SK-N-SH (cell line): Measurements from ENCODE around the gene EXPH5. TPM values are rescaled to one million over a fixed set of nuclear protein-coding genes. Genes with fewer than 3 reads are reported as not detected.

Experiments
- CTCF ChIA-PET: fragments of 300-600, 350-600 bp; formaldehyde crosslinking; extraction: SDS; loops from one replicate; lab custom pipeline; 2021; lab: Yijun Ruan, JAX
- POLR2A ChIA-PET: fragments of 350-600 bp; sonication (Branson Sonifier 250); formaldehyde crosslinking; extraction: SDS; loops from one replicate; lab custom pipeline; 2020; ENCODE audit warnings: antibody characterized with exemption, inconsistent platforms; lab: Yijun Ruan, JAX
- DNase-seq: peaks from one replicate; pipeline ENCODE4 v3.0.0; 2012
- H2AFZ ChIP-seq: fragments of 200-600 bp; sonication (generic); 2 replicates; pipeline ENCODE4 v1.8.1; 2016; ENCODE audit warnings: antibody characterized with exemption, mild to moderate bottlenecking, low read depth
- H3F3A ChIP-seq: fragments of 200-600 bp; sonication (generic); replicated peaks from 2 replicates; pipeline ENCODE3; 2016; ENCODE audit warnings: antibody characterized with exemption, mild to moderate bottlenecking; ENCODE audit not compliant: insufficient read depth
- H3K27ac ChIP-seq, 2 experiments: fragments of 200-500 bp in 1 of 2; fragments of 200-600 bp in 1 of 2; sonication (Bioruptor generic) in 1 of 2; sonication (generic), shearing (Covaris generic) in 1 of 2; 2 replicates each; pipeline versions ENCODE4 v1.5.1 to v1.6.1; 2014 to 2016; ENCODE audit warnings: low read depth in 2 of 2, inconsistent platforms in 1 of 2, low read length in 1 of 2, mild to moderate bottlenecking in 1 of 2, mixed read lengths in 1 of 2
- H3K27me3 ChIP-seq: fragments of 200-600 bp; sonication (generic), shearing (Covaris generic); 2 replicates; pipeline ENCODE4 v1.6.1; 2016; ENCODE audit warnings: mixed run types; ENCODE audit not compliant: insufficient read depth
- H3K36me3 ChIP-seq, 2 experiments: fragments of 200-500 bp in 1 of 2; fragments of 200-600 bp in 1 of 2; sonication (Bioruptor generic) in 1 of 2; sonication (generic) in 1 of 2; replicated peaks in 1 of 2; 2 replicates each; pipeline versions ENCODE3 to v1.5.1; 2014 to 2016; ENCODE audit warnings: low read length in 1 of 2, mild to moderate bottlenecking in 1 of 2; ENCODE audit not compliant: insufficient read depth in 2 of 2, control insufficient read depth in 1 of 2
- H3K4me1 ChIP-seq, 2 experiments: fragments of 200-500 bp in 1 of 2; fragments of 200-600 bp in 1 of 2; sonication (Bioruptor generic) in 1 of 2; sonication (generic), shearing (Covaris generic) in 1 of 2; 2 replicates each; pipeline versions ENCODE4 v1.5.1 to v1.6.1; 2014 to 2016; ENCODE audit warnings: low read depth in 1 of 2, low read length in 1 of 2, mixed run types in 1 of 2; ENCODE audit not compliant: insufficient read depth in 2 of 2, control insufficient read depth in 1 of 2
- H3K4me2 ChIP-seq: fragments of 200-600 bp; sonication (generic), shearing (Covaris generic); 2 replicates; pipeline ENCODE4 v1.6.1; 2017; ENCODE audit warnings: mixed run types
- H3K4me3 ChIP-seq, 2 experiments: fragments of 200-500 bp in 1 of 2; fragments of 200-600 bp in 1 of 2; sonication (Bioruptor generic) in 1 of 2; sonication (generic), shearing (Covaris generic) in 1 of 2; 2 replicates each; pipeline versions ENCODE4 v1.5.1 to v1.8.1; 2014 to 2016; ENCODE audit warnings: low read depth in 2 of 2, inconsistent platforms in 1 of 2, low read length in 1 of 2, mild to moderate bottlenecking in 1 of 2, mixed read lengths in 1 of 2, moderate library complexity in 1 of 2
- H3K79me2 ChIP-seq: fragments of 200-600 bp; sonication (generic); 2 replicates; pipeline ENCODE4 v1.8.1; 2017; ENCODE audit warnings: mild to moderate bottlenecking; ENCODE audit not compliant: insufficient read depth
- H3K9ac ChIP-seq: fragments of 200-600 bp; sonication (generic); 2 replicates; pipeline ENCODE4 v1.6.1; 2017; ENCODE audit warnings: mixed run types
- H3K9me2 ChIP-seq: fragments of 200-600 bp; sonication (generic); 2 replicates; pipeline ENCODE4 v1.6.1; 2017; ENCODE audit warnings: mixed run types
- H3K9me3 ChIP-seq: fragments of 200-600 bp; sonication (generic); 2 replicates; pipeline ENCODE4 v1.6.1; 2017; ENCODE audit warnings: mixed run types, mild to moderate bottlenecking, moderate library complexity
- H4K20me1 ChIP-seq: fragments of 200-600 bp; sonication (generic); 2 replicates; pipeline ENCODE4 v1.6.1; 2017; ENCODE audit warnings: mild to moderate bottlenecking, mixed run types; ENCODE audit not compliant: insufficient read depth
- EP300 ChIP-seq, 2 experiments: IDR thresholded peaks; 2 replicates each; pipeline versions ENCODE4 v1.4.0 to v1.6.1; 2012; ENCODE audit warnings: borderline replicate concordance in 1 of 2, low read depth in 1 of 2, low read length in 1 of 2
- EZH2phosphoT487 ChIP-seq: fragments of 200-600 bp; sonication (generic); IDR thresholded peaks from 2 replicates; pipeline ENCODE4 v1.6.1; 2017; ENCODE audit warnings: low read depth, mixed run types, mild to moderate bottlenecking, antibody characterized with exemption, moderate library complexity, borderline replicate concordance
- FOXJ3 ChIP-seq: sonication (generic); formaldehyde crosslinking; IDR thresholded peaks from 2 replicates; pipeline ENCODE4 v1.5.1; 2020; ENCODE audit warnings: mild to moderate bottlenecking, missing genetic modification reagents
- FOXM1 ChIP-seq: IDR thresholded peaks from 2 replicates; pipeline ENCODE4 v1.4.0; 2012; ENCODE audit warnings: low read depth, mild to moderate bottlenecking
- GATA2 ChIP-seq: sonication (generic); formaldehyde crosslinking; IDR thresholded peaks from 2 replicates; pipeline ENCODE4 v1.5.0; 2020; ENCODE audit warnings: mild to moderate bottlenecking, missing genetic modification reagents
- MEF2A ChIP-seq: IDR thresholded peaks from 2 replicates; pipeline ENCODE4 v1.4.0; 2012; ENCODE audit warnings: low read depth, borderline replicate concordance
- MXI1 ChIP-seq: IDR thresholded peaks from 2 replicates; pipeline ENCODE4 v1.6.1; 2012; ENCODE audit warnings: mild to moderate bottlenecking, low read depth, low read length, improper control_type of control experiment
- NFIC ChIP-seq: IDR thresholded peaks from 2 replicates; pipeline ENCODE4 v1.4.0; 2012; ENCODE audit warnings: borderline replicate concordance
- RCOR1 ChIP-seq: fragments of 150-350 bp; IDR thresholded peaks from 2 replicates; pipeline ENCODE4 v1.6.1; 2017; ENCODE audit warnings: antibody characterized with exemption, low read length
- REST ChIP-seq: IDR thresholded peaks from 2 replicates; pipeline ENCODE4 v1.6.1; 2012; ENCODE audit warnings: mild to moderate bottlenecking, low read depth, low read length, moderate library complexity
- RFX5 ChIP-seq: IDR thresholded peaks from 2 replicates; pipeline ENCODE4 v1.6.1; 2012; ENCODE audit warnings: mild to moderate bottlenecking, improper control_type of control experiment, low read length
- RXRA ChIP-seq: IDR thresholded peaks from 2 replicates; pipeline ENCODE4 v1.4.0; 2012; ENCODE audit warnings: low read depth, mild to moderate bottlenecking, borderline replicate concordance
- SMC3 ChIP-seq: IDR thresholded peaks from 2 replicates; pipeline ENCODE4 v1.6.1; 2012; ENCODE audit warnings: low read depth, low read length, improper control_type of control experiment
- USF1 ChIP-seq: IDR thresholded peaks from 2 replicates; pipeline ENCODE4 v1.4.0; 2012; ENCODE audit warnings: low read depth, borderline replicate concordance
- YY1 ChIP-seq: IDR thresholded peaks from 2 replicates; pipeline ENCODE4 v1.4.0; 2012; ENCODE audit warnings: low read depth, mild to moderate bottlenecking
- WGBS: methylation state at CpG from one replicate; pipeline ENCODE4 v1.1.6; 2017; ENCODE audit warnings: low lambda C conversion rate; 5-methylcytosine and 5-hydroxymethylcytosine counted together
- polyA plus RNA-seq, 3 experiments: library from polyadenylated mRNA; depleted of rRNA; stranded (reverse); fragments of >200 nt; gene quantifications; 2 replicates each; pipeline ENCODE4 v1.2.3, GENCODE V29; 2012
- TF ChIP-seq, protein P1 (sequence below): IDR thresholded peaks from 2 replicates; pipeline ENCODE4; 2012
- TF ChIP-seq, protein P2 (sequence below): IDR thresholded peaks from 2 replicates; pipeline ENCODE4 v1.4.0; 2012; ENCODE audit warnings: low read depth
- TF ChIP-seq, protein P3 (sequence below): fragments of 150-350 bp; IDR thresholded peaks from 2 replicates; pipeline ENCODE4 v1.6.1; 2016; ENCODE audit warnings: mild to moderate bottlenecking, low read depth, low read length

EXPH5 gene
- polyA plus RNA-seq, 1 of the 3 experiments (the other 2 are of a cell fraction): 0.05 TPM

GRCh38 chr11:108545909-108546501 lies 47.6 kb downstream of the EXPH5 start:
- 68% methylated on average over 5 of the region's 5 CpGs for WGBS
- CTCF ChIA-PET: interaction anchor here (1.0 kb wide), 1 partner anchor 8 kb away, joined by 3 read pairs; no protein-coding TSS in a partner anchor

GRCh38 chr11:108543316-108543964 lies 50.1 kb downstream of the EXPH5 start:
- H3K4me1 ChIP-seq: no peaks in the 10 kb centered on the region
- no peaks in the 10 kb centered on the region for H3K9me2 ChIP-seq
- H3K36me3 ChIP-seq: no peaks in the 10 kb centered on the region
- H3F3A ChIP-seq: no peaks in the 10 kb centered on the region
- H3K4me3 ChIP-seq: no peak overlapping the region
- H3K4me2 ChIP-seq: no peak overlapping the region
- TF ChIP-seq NFIC: no peak
- no peak for TF ChIP-seq USF1
- TF ChIP-seq RFX5: no peak
- TF ChIP-seq RCOR1: no peak
- TF ChIP-seq REST: no peak
- no peak for TF ChIP-seq YY1
- no peak for TF ChIP-seq EP300 (IDR thresholded peaks at IDR 0.05; ENCODE audit: borderline replicate concordance in 1 of 2, low read depth in 1 of 2, low read length in 1 of 2)
- no peak for TF ChIP-seq GATA2 (CRISPR knock-in tag)
- no peak for TF ChIP-seq RXRA
- no peak for TF ChIP-seq MEF2A
- H3K79me2 ChIP-seq: no peaks in the 10 kb centered on the region
- H3K27ac ChIP-seq: no peak overlapping the region
- no peaks in the 10 kb centered on the region for H3K9me3 ChIP-seq
- POLR2A ChIA-PET: no interaction called here
- H2AFZ ChIP-seq: no peak overlapping the region
- WGBS: 67% methylated on average over 5 of the region's 5 CpGs
- CTCF ChIA-PET: interaction anchor here (1.6 kb wide), 1 partner anchor 24 kb away, joined by 3 read pairs; no protein-coding TSS in a partner anchor
- no peak for DNase-seq
- H4K20me1 ChIP-seq: no peaks in the 10 kb centered on the region
- H3K27me3 ChIP-seq: no peaks in the 10 kb centered on the region; the same call in 1 of the 2 replicates
- no peak overlapping the region for H3K9ac ChIP-seq

More at GRCh38 chr11:108545909-108546501, 47.6 kb downstream of the EXPH5 start:
- Histone ChIP-seq H3K4me3 (no peak overlapping the region), H3K36me3 (no peaks in the 10 kb centered on the region), H2AFZ (no peak overlapping the region), H3K4me2 (no peak overlapping the region), H4K20me1 (no peaks in the 10 kb centered on the region), H3K27ac (no peak overlapping the region), H3K27me3 (no peaks in the 10 kb centered on the region), H3K9ac (no peak overlapping the region), H3K9me3 (no peaks in the 10 kb centered on the region), H3K9me2 (no peaks in the 10 kb centered on the region), H3F3A (no peaks in the 10 kb centered on the region), H3K79me2 (no peaks in the 10 kb centered on the region), H3K4me1 (no peaks in the 10 kb centered on the region)
- POLR2A ChIA-PET: interaction anchor here (0.6 kb wide), 1 partner anchor 967 kb away, joined by 3 read pairs; no protein-coding TSS in a partner anchor
- DNase-seq: no peak
- TF ChIP-seq, protein P1, sequence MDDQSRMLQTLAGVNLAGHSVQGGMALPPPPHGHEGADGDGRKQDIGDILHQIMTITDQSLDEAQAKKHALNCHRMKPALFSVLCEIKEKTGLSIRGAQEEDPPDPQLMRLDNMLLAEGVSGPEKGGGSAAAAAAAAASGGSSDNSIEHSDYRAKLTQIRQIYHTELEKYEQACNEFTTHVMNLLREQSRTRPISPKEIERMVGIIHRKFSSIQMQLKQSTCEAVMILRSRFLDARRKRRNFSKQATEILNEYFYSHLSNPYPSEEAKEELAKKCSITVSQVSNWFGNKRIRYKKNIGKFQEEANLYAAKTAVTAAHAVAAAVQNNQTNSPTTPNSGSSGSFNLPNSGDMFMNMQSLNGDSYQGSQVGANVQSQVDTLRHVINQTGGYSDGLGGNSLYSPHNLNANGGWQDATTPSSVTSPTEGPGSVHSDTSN: no peak
- TF ChIP-seq SMC3 (no peak), EZH2phosphoT487 (no peak), RCOR1 (no peak), RFX5 (no peak), YY1 (no peak), MXI1 (no peak), FOXM1 (no peak), MEF2A (no peak), RXRA (no peak), GATA2 (CRISPR knock-in tag) (no peak), FOXJ3 (CRISPR knock-in tag) (no peak)
- TF ChIP-seq, protein P2, sequence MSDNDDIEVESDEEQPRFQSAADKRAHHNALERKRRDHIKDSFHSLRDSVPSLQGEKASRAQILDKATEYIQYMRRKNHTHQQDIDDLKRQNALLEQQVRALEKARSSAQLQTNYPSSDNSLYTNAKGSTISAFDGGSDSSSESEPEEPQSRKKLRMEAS: no peak
- TF ChIP-seq, protein P3, sequence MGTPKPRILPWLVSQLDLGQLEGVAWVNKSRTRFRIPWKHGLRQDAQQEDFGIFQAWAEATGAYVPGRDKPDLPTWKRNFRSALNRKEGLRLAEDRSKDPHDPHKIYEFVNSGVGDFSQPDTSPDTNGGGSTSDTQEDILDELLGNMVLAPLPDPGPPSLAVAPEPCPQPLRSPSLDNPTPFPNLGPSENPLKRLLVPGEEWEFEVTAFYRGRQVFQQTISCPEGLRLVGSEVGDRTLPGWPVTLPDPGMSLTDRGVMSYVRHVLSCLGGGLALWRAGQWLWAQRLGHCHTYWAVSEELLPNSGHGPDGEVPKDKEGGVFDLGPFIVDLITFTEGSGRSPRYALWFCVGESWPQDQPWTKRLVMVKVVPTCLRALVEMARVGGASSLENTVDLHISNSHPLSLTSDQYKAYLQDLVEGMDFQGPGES: no peak
